Measurements from ENCODE around the gene SLC6A7.

- TF ChIP-seq CTCF (conservative IDR thresholded peaks at IDR 0.05; ENCODE audit: low read depth, low read length) (peak; percentile 96), EZH2 (IDR thresholded peaks at IDR 0.05; ENCODE audit: borderline replicate concordance, low read depth, low read length, poor library complexity, severe bottlenecking) (no peak)
Observed at GRCh38 chr5:150161242-150162141, 28.4 kb upstream of the SLC6A7 start.
